ENCODE measurements around the gene NLE1. TPM values are rescaled to one million over a fixed set of nuclear protein-coding genes. Genes with fewer than 3 reads are reported as not detected.

Gene NLE1
- total and polyA plus RNA-seq, 2 donors (not counting 1 experiment from before 2014, with no cell fraction given): 16.5 to 17.5 TPM

- TF ChIP-seq CTCF (IDR thresholded peaks at IDR 0.05): no peak
- TF ChIP-seq EZH2 (IDR thresholded peaks at IDR 0.05; ENCODE audit: borderline replicate concordance, insufficient read depth, low read depth, low read length, poor library complexity, severe bottlenecking): no peak
- H2AFZ ChIP-seq (ENCODE audit: insufficient read depth, low read depth, low read length, poor library complexity, severe bottlenecking): no peak overlapping the region
- no peaks in the 10 kb centered on the region for H4K20me1 ChIP-seq (ENCODE audit: control insufficient read depth, insufficient read depth, low read length, poor library complexity, severe bottlenecking)
- Mint-ChIP-seq H3K9me3 (ENCODE audit: insufficient read depth) (no peaks in the 10 kb centered on the region), H3K27me3 (peaks cover 12% of the 10 kb centered on the region), H3K4me1 (no peaks in the 10 kb centered on the region), H3K4me3 (no peak overlapping the region), H3K27ac (no peak overlapping the region)
- POLR2A ChIA-PET: no interaction called here
- H3K9ac ChIP-seq (ENCODE audit: low read length): no peak overlapping the region
- H3K4me1 ChIP-seq (ENCODE audit: control insufficient read depth in 2 of 2, insufficient read depth in 2 of 2, low read length in 2 of 2): no peaks in the 10 kb centered on the region
- DNase-seq: no peak
- H3K9me3 ChIP-seq (ENCODE audit: control extremely low read depth in 1 of 3, control insufficient read depth in 2 of 3, insufficient read depth in 1 of 3, low read length in 2 of 3): no peaks in the 10 kb centered on the region
- no peak for ATAC-seq (ENCODE audit: low read depth)
- H3K4me3 ChIP-seq (ENCODE audit: control extremely low read depth in 1 of 5, extremely low read depth in 1 of 5, insufficient read depth in 1 of 5, low read depth in 2 of 5, low read length in 4 of 5): no peak overlapping the region
- no peak overlapping the region for H3K4me2 ChIP-seq (replicated peaks; ENCODE audit: low read depth, low read length, poor library complexity, severe bottlenecking)
- peaks cover 0 to 3% (median 1%) of the 10 kb centered on the region in 4 experiments for H3K27me3 ChIP-seq (replicated peaks in 1 of 4; ENCODE audit: control extremely low read depth in 1 of 4, control insufficient read depth in 3 of 4, insufficient read depth in 4 of 4, low read length in 3 of 4)
- H3K27ac ChIP-seq (ENCODE audit: low read length in 2 of 2): no peak overlapping the region
- no peaks in the 10 kb centered on the region for H3K79me2 ChIP-seq (ENCODE audit: control insufficient read depth, insufficient read depth, low read length)
- intact Hi-C loops (cut with micrococcal nuclease): no loop called here
- WGBS (ENCODE audit: insufficient coverage): 94% methylated on average over 10 of the region's 11 CpGs
- CTCF ChIA-PET: no interaction called here
- H3K36me3 ChIP-seq (replicated peaks in 1 of 2; ENCODE audit: control extremely low read depth in 1 of 2, control insufficient read depth in 1 of 2, extremely low read depth in 1 of 2, insufficient read depth in 2 of 2, low read length in 1 of 2): no peaks in the 10 kb centered on the region
These were observed 7.8 kb upstream of the NLE1 start for GRCh38 chr17:35149941-35150340.

GRCh38 chr17:35148144-35148543, 6.0 kb upstream of the NLE1 start:
- intact Hi-C loops (cut with micrococcal nuclease): no loop called here
- peaks cover 0 to 3% (median 1%) of the 10 kb centered on the region in 4 experiments for H3K27me3 ChIP-seq (replicated peaks in 1 of 4; ENCODE audit: control extremely low read depth in 1 of 4, control insufficient read depth in 3 of 4, insufficient read depth in 4 of 4, low read length in 3 of 4)
- H3K4me1 ChIP-seq (ENCODE audit: control insufficient read depth in 2 of 2, insufficient read depth in 2 of 2, low read length in 2 of 2): no peaks in the 10 kb centered on the region
- ChIA-PET CTCF (interaction anchor here (1.1 kb wide), 1 partner anchor 19 kb away, joined by 4 read pairs; no protein-coding TSS in a partner anchor), POLR2A (no interaction called here)
- DNase-seq: no peak
- Mint-ChIP-seq H3K9me3 (ENCODE audit: insufficient read depth) (no peaks in the 10 kb centered on the region), H3K27ac (no peak overlapping the region), H3K4me1 (peaks cover 4% of the 10 kb centered on the region), H3K27me3 (peaks cover 7% of the 10 kb centered on the region), H3K4me3 (no peak overlapping the region)
- H3K4me3 ChIP-seq (ENCODE audit: control extremely low read depth in 1 of 5, extremely low read depth in 1 of 5, insufficient read depth in 1 of 5, low read depth in 2 of 5, low read length in 4 of 5): no peak overlapping the region
- TF ChIP-seq CTCF (IDR thresholded peaks at IDR 0.05) (no peak), EZH2 (IDR thresholded peaks at IDR 0.05; ENCODE audit: borderline replicate concordance, insufficient read depth, low read depth, low read length, poor library complexity, severe bottlenecking) (no peak)
- no peak overlapping the region for H2AFZ ChIP-seq (ENCODE audit: insufficient read depth, low read depth, low read length, poor library complexity, severe bottlenecking)
- WGBS (ENCODE audit: insufficient coverage): 89% methylated on average over 9 of the region's 9 CpGs
- H3K9me3 ChIP-seq (ENCODE audit: control extremely low read depth in 1 of 3, control insufficient read depth in 2 of 3, insufficient read depth in 1 of 3, low read length in 2 of 3): no peaks in the 10 kb centered on the region
- no peak for ATAC-seq (ENCODE audit: low read depth)
- no peaks in the 10 kb centered on the region for H3K79me2 ChIP-seq (ENCODE audit: control insufficient read depth, insufficient read depth, low read length)
- H3K9ac ChIP-seq (ENCODE audit: low read length): no peak overlapping the region
- no peak overlapping the region for H3K4me2 ChIP-seq (replicated peaks; ENCODE audit: low read depth, low read length, poor library complexity, severe bottlenecking)
- H4K20me1 ChIP-seq (ENCODE audit: control insufficient read depth, insufficient read depth, low read length, poor library complexity, severe bottlenecking): no peaks in the 10 kb centered on the region
- no peaks in the 10 kb centered on the region for H3K36me3 ChIP-seq (replicated peaks in 1 of 2; ENCODE audit: control extremely low read depth in 1 of 2, control insufficient read depth in 1 of 2, extremely low read depth in 1 of 2, insufficient read depth in 2 of 2, low read length in 1 of 2)
- no peak overlapping the region for H3K27ac ChIP-seq (ENCODE audit: low read length in 2 of 2)

Data from B cell (primary cell).